Keratinocyte (primary cell): Measurements from ENCODE around the gene MAP7D3. TPM values are rescaled to one million over a fixed set of nuclear protein-coding genes. Genes with fewer than 3 reads are reported as not detected.

Experiments used
- DNase-seq: peaks from one replicate; pipeline ENCODE4 v3.0.0-alpha.2; 2011; ENCODE audit warnings: low read depth, missing footprints, low spot score
- FAIRE-seq: peaks from 2 replicates; lab custom pipeline; 2011; peaks lifted over from hg19 to GRCh38; lab: Jason Lieb, UNC
- H2AFZ ChIP-seq: 2 replicates; pipeline ENCODE4 v1.6.0; 2012; ENCODE audit warnings: low read length, control low read depth, inconsistent platforms; ENCODE audit not compliant: control insufficient read depth
- H3K27ac ChIP-seq: 2 replicates; pipeline ENCODE4 v1.5.1; 2011; ENCODE audit warnings: low read length; ENCODE audit not compliant: control insufficient read depth, insufficient read depth
- H3K27me3 ChIP-seq: 3 replicates; pipeline ENCODE4 v1.6.0; 2011; ENCODE audit warnings: low read length; ENCODE audit not compliant: control insufficient read depth, insufficient read depth; ENCODE audit errors: extremely low read depth
- H3K36me3 ChIP-seq, 2 experiments: 2 replicates in 1 of 2; 3 replicates in 1 of 2; pipeline ENCODE4 v1.5.1; 2011; ENCODE audit warnings: low read length in 2 of 2, mild to moderate bottlenecking in 1 of 2; ENCODE audit not compliant: control insufficient read depth in 2 of 2, insufficient read depth in 2 of 2; ENCODE audit errors: extremely low read depth in 1 of 2
- H3K4me1 ChIP-seq: 3 replicates; pipeline ENCODE4 v1.5.1; 2011; ENCODE audit warnings: low read length; ENCODE audit not compliant: control insufficient read depth, insufficient read depth; ENCODE audit errors: extremely low read depth
- H3K4me2 ChIP-seq: 3 replicates; pipeline ENCODE4 v1.6.0; 2011; ENCODE audit warnings: low read depth, low read length; ENCODE audit not compliant: control insufficient read depth, insufficient read depth; ENCODE audit errors: extremely low read depth
- H3K4me3 ChIP-seq, 3 experiments: fragments of 200-600 bp in 1 of 3; sonication (generic) in 1 of 3; 2 replicates in 2 of 3; 3 replicates in 1 of 3; pipeline ENCODE4 v1.5.1; 2011 to 2016; ENCODE audit warnings: low read length in 3 of 3, mild to moderate bottlenecking in 3 of 3, control low read depth in 2 of 3, inconsistent platforms in 1 of 3, low read depth in 1 of 3, mixed read lengths in 1 of 3, mixed run types in 1 of 3, moderate library complexity in 1 of 3; ENCODE audit not compliant: control insufficient read depth in 2 of 3, insufficient read depth in 2 of 3; ENCODE audit errors: extremely low read depth in 1 of 3
- H3K79me2 ChIP-seq: 2 replicates; pipeline ENCODE4 v1.6.0; 2012; ENCODE audit warnings: low read length; ENCODE audit not compliant: control insufficient read depth, insufficient read depth
- H3K9ac ChIP-seq: 3 replicates; pipeline ENCODE4 v1.6.0; 2011; ENCODE audit warnings: low read length; ENCODE audit not compliant: control insufficient read depth, insufficient read depth; ENCODE audit errors: extremely low read depth
- H3K9me1 ChIP-seq: 3 replicates; pipeline ENCODE4 v1.6.0; 2011; ENCODE audit warnings: low read length; ENCODE audit not compliant: control insufficient read depth, insufficient read depth; ENCODE audit errors: extremely low read depth
- H3K9me3 ChIP-seq: 2 replicates; pipeline ENCODE4 v1.5.1; 2012; ENCODE audit warnings: low read depth, low read length; ENCODE audit not compliant: control insufficient read depth
- H4K20me1 ChIP-seq: 3 replicates; pipeline ENCODE4 v1.6.0; 2011; ENCODE audit warnings: low read length; ENCODE audit not compliant: control insufficient read depth, insufficient read depth; ENCODE audit errors: extremely low read depth
- EZH2 ChIP-seq: IDR thresholded peaks from one replicate; pipeline ENCODE4 v1.6.1; 2012; ENCODE audit warnings: inconsistent platforms, mild to moderate bottlenecking, low read length, moderate library complexity
- dilution Hi-C: fragments of 300-500 bp; cut with MboI; formaldehyde crosslinking; loops from one replicate; pipeline ENCODE4 v1.7.0; 2020; ENCODE audit warnings: low sequenced_read_pairs; ENCODE audit not compliant: extremely low pct_ligation_motif_present
- polyA plus RNA-seq, 5 experiments: library from polyadenylated mRNA; depleted of rRNA in 3 of 5; stranded (reverse) in 3 of 5; stranded (forward) in 1 of 5; unstranded in 1 of 5; fragments of >200 nt; gene quantifications; 1 replicate in 1 of 5; 2 replicates in 3 of 5; 3 replicates in 1 of 5; pipeline versions ENCODE4 v1.2.1 to v1.2.3, GENCODE V29; 2011 to 2012; ENCODE audit warnings: missing spikeins in 2 of 5, low read depth in 1 of 5, low replicate concordance in 1 of 5
- TF ChIP-seq, protein P1 (sequence below), 3 experiments: IDR thresholded peaks in 1 of 3; conservative IDR thresholded peaks in 1 of 3; optimal IDR thresholded peaks in 1 of 3; 2 replicates in 2 of 3; 3 replicates in 1 of 3; pipeline versions ENCODE3 to v1.5.1; 2011; ENCODE audit warnings: low read length in 3 of 3, mild to moderate bottlenecking in 3 of 3, moderate library complexity in 2 of 3, control low read depth in 1 of 3, inconsistent platforms in 1 of 3; ENCODE audit not compliant: insufficient read depth in 2 of 3; ENCODE audit errors: extremely low read depth in 1 of 3

MAP7D3 gene
- polyA plus RNA-seq, 1 donor (not counting 4 experiments of a cell fraction or from before 2014, with no cell fraction given), result 13.6 TPM

DNA sequence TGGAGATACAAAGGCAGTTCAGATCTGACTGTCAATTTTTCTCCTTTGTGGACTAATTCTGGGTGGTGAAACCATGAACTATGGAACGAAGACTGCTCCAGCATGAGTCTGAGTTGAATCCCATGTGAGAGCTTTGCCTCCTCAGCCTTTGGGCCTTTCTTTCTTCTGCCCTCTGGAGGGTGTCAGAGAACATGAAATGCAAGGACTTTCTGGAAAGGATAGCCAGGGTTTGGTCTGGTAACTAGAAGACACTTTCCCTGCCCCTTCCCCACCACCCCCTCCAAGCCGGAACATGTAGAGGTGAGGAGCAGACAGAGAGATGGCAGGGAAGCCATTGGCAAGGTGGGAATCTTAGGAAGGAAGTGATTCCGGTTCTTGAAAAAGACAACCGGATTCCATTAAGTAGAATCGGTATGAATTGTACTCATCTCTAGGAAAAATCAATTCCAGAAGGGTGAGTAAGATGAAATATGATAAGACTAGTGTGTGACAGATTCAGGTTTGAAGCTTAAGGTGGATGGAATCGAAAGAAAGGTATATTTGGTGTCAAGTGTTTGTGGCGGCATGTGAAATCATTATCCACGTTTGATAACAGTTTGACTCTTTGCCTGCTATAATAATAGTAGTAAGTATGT is 84.9 kb downstream of the MAP7D3 start:
- DNase-seq, result no peak
- no peak overlapping the region for H2AFZ ChIP-seq
- no peaks in the 10 kb centered on the region for H3K9me3 ChIP-seq
- TF ChIP-seq EZH2, result no peak
- TF ChIP-seq, protein P1, sequence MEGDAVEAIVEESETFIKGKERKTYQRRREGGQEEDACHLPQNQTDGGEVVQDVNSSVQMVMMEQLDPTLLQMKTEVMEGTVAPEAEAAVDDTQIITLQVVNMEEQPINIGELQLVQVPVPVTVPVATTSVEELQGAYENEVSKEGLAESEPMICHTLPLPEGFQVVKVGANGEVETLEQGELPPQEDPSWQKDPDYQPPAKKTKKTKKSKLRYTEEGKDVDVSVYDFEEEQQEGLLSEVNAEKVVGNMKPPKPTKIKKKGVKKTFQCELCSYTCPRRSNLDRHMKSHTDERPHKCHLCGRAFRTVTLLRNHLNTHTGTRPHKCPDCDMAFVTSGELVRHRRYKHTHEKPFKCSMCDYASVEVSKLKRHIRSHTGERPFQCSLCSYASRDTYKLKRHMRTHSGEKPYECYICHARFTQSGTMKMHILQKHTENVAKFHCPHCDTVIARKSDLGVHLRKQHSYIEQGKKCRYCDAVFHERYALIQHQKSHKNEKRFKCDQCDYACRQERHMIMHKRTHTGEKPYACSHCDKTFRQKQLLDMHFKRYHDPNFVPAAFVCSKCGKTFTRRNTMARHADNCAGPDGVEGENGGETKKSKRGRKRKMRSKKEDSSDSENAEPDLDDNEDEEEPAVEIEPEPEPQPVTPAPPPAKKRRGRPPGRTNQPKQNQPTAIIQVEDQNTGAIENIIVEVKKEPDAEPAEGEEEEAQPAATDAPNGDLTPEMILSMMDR (optimal IDR thresholded peaks at IDR 0.05 in 1 of 3, IDR thresholded peaks at IDR 0.05 in 1 of 3, conservative IDR thresholded peaks at IDR 0.05 in 1 of 3; ENCODE audit: extremely low read depth in 1 of 3, insufficient read depth in 2 of 3, low read length in 3 of 3), result peak in 1 of 3 experiments; percentile 22
- H3K36me3 ChIP-seq, result peaks cover 0 to 7% of the 10 kb centered on the region in 2 experiments
- H3K4me2 ChIP-seq, result no peak overlapping the region
- no peak overlapping the region for H3K9ac ChIP-seq
- dilution Hi-C loops, result no loop called here
- no peaks in the 10 kb centered on the region for H3K27me3 ChIP-seq
- peaks cover 63% of the 10 kb centered on the region for H3K79me2 ChIP-seq
- no peak overlapping the region for H3K4me3 ChIP-seq
- H3K9me1 ChIP-seq, result no peaks in the 10 kb centered on the region
- H4K20me1 ChIP-seq, result no peaks in the 10 kb centered on the region
- no peaks in the 10 kb centered on the region for H3K4me1 ChIP-seq
- H3K27ac ChIP-seq, result no peak overlapping the region
- peak; percentile 23 for FAIRE-seq

DNA sequence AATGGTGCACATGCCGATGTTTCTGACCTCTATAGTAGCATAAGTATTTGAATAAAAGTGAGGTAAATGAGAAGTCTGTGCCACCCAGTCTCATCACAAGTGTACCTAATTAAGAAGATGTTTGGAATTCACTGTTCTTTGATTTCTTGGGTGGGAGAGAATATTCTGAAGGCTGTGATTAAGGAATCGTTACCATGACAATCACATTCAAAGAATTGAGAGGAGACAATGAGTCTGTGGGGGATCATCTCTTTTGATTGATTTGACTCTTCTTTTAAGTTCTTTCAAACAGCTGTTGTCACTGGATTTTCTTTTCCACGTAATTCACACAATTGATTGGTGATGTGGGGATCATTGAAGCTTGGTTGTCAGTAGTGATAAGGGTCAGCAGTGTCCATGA is 85.8 kb downstream of the MAP7D3 start:
- dilution Hi-C loops, result no loop called here
- no peaks in the 10 kb centered on the region for H3K27me3 ChIP-seq
- no peak overlapping the region for H2AFZ ChIP-seq
- H3K36me3 ChIP-seq, result peaks cover 0 to 7% of the 10 kb centered on the region in 2 experiments
- H4K20me1 ChIP-seq, result no peaks in the 10 kb centered on the region
- no peak overlapping the region for H3K4me3 ChIP-seq
- H3K4me2 ChIP-seq, result no peak overlapping the region
- H3K27ac ChIP-seq, result no peak overlapping the region
- no peaks in the 10 kb centered on the region for H3K9me1 ChIP-seq
- no peaks in the 10 kb centered on the region for H3K4me1 ChIP-seq
- peaks cover 64% of the 10 kb centered on the region for H3K79me2 ChIP-seq
- FAIRE-seq (no peak), DNase-seq (no peak)
- H3K9ac ChIP-seq, result no peak overlapping the region
- no peaks in the 10 kb centered on the region for H3K9me3 ChIP-seq
- no peak for TF ChIP-seq EZH2
- TF ChIP-seq, protein P1 (optimal IDR thresholded peaks at IDR 0.05 in 1 of 3, IDR thresholded peaks at IDR 0.05 in 1 of 3, conservative IDR thresholded peaks at IDR 0.05 in 1 of 3; ENCODE audit: extremely low read depth in 1 of 3, insufficient read depth in 2 of 3, low read length in 3 of 3), result no peak
